ENCODE data around the gene GRIK3. TPM values are rescaled to one million over a fixed set of nuclear protein-coding genes. Genes with fewer than 3 reads are reported as not detected.

The GRIK3 gene
- polyA plus RNA-seq, 2 of the 4 experiments (the other 2 are of a cell fraction), result not detected

DNA sequence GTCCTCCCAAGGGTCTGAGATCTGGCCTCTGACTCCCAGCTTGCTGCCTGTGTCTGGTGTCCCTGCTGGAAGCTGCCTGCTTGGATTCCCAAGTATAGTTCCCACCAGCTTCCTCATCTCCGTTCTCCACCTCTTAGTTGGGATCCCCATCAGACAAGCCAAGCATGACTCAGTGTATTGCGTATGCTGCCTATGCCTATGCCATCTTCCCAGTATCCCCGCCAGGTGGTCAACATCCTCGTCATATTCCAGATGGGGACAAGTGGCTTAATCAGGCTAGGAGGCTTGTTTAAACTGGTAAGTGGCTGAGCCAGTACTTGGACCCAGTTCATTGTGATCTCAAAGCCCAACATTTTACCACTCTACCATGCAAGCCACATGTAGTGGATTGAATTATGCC is 204.4 kb downstream of the GRIK3 start:
- no peak overlapping the region for H3K4me2 ChIP-seq
- ATAC-seq, result no peak
- no peaks in the 10 kb centered on the region for H3K9me3 ChIP-seq
- CTCF ChIA-PET, result no interaction called here
- H3K27ac ChIP-seq, result no peak overlapping the region
- DNase-seq (ENCODE audit: low read depth in 1 of 2, low spot score in 1 of 2), result no peak
- 10% methylated on average over 4 of the region's 4 CpGs for WGBS (ENCODE audit: missing lambda C conversion rate)
- POLR2A ChIA-PET, result no interaction called here
- H3K4me3 ChIP-seq, result no peak overlapping the region
- no peak for FAIRE-seq
- no peaks in the 10 kb centered on the region for H3K4me1 ChIP-seq
- TF ChIP-seq ZSCAN20 (CRISPR knock-in tag; IDR thresholded peaks at IDR 0.05) (no peak), NFE2L2 (conservative IDR thresholded peaks at IDR 0.05; ENCODE audit: low read length) (no peak), EHMT2 (IDR thresholded peaks at IDR 0.05; ENCODE audit: low read depth) (no peak), KDM5A (IDR thresholded peaks at IDR 0.05) (no peak), POLR2AphosphoS2 (conservative IDR thresholded peaks at IDR 0.05; ENCODE audit: low read length) (no peak), JUN (IDR thresholded peaks at IDR 0.05) (no peak), FOXS1 (CRISPR knock-in tag; IDR thresholded peaks at IDR 0.05) (no peak), RCOR1 (IDR thresholded peaks at IDR 0.05; ENCODE audit: low read depth, low read length) (no peak), EHF (CRISPR knock-in tag; IDR thresholded peaks at IDR 0.05) (no peak), HEYL (CRISPR knock-in tag; IDR thresholded peaks at IDR 0.05) (no peak), MYC (IDR thresholded peaks at IDR 0.05; ENCODE audit: borderline replicate concordance, low read length) (no peak), HOXB5 (CRISPR knock-in tag; IDR thresholded peaks at IDR 0.05) (no peak), MAFK (IDR thresholded peaks at IDR 0.05; ENCODE audit: partially characterized antibody) (no peak)
- TF ChIP-seq, protein P1, sequence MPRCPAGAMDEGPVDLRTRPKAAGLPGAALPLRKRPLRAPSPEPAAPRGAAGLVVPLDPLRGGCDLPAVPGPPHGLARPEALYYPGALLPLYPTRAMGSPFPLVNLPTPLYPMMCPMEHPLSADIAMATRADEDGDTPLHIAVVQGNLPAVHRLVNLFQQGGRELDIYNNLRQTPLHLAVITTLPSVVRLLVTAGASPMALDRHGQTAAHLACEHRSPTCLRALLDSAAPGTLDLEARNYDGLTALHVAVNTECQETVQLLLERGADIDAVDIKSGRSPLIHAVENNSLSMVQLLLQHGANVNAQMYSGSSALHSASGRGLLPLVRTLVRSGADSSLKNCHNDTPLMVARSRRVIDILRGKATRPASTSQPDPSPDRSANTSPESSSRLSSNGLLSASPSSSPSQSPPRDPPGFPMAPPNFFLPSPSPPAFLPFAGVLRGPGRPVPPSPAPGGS (IDR thresholded peaks at IDR 0.05), result no peak
- TF ChIP-seq, protein P2, sequence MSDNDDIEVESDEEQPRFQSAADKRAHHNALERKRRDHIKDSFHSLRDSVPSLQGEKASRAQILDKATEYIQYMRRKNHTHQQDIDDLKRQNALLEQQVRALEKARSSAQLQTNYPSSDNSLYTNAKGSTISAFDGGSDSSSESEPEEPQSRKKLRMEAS (IDR thresholded peaks at IDR 0.05), result no peak
- TF ChIP-seq, protein P3, sequence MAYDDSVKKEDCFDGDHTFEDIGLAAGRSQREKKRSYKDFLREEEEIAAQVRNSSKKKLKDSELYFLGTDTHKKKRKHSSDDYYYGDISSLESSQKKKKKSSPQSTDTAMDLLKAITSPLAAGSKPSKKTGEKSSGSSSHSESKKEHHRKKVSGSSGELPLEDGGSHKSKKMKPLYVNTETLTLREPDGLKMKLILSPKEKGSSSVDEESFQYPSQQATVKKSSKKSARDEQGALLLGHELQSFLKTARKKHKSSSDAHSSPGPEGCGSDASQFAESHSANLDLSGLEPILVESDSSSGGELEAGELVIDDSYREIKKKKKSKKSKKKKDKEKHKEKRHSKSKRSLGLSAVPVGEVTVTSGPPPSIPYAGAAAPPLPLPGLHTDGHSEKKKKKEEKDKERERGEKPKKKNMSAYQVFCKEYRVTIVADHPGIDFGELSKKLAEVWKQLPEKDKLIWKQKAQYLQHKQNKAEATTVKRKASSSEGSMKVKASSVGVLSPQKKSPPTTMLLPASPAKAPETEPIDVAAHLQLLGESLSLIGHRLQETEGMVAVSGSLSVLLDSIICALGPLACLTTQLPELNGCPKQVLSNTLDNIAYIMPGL (CRISPR knock-in tag; IDR thresholded peaks at IDR 0.05; ENCODE audit: borderline replicate concordance), result no peak
- TF ChIP-seq, protein P4, sequence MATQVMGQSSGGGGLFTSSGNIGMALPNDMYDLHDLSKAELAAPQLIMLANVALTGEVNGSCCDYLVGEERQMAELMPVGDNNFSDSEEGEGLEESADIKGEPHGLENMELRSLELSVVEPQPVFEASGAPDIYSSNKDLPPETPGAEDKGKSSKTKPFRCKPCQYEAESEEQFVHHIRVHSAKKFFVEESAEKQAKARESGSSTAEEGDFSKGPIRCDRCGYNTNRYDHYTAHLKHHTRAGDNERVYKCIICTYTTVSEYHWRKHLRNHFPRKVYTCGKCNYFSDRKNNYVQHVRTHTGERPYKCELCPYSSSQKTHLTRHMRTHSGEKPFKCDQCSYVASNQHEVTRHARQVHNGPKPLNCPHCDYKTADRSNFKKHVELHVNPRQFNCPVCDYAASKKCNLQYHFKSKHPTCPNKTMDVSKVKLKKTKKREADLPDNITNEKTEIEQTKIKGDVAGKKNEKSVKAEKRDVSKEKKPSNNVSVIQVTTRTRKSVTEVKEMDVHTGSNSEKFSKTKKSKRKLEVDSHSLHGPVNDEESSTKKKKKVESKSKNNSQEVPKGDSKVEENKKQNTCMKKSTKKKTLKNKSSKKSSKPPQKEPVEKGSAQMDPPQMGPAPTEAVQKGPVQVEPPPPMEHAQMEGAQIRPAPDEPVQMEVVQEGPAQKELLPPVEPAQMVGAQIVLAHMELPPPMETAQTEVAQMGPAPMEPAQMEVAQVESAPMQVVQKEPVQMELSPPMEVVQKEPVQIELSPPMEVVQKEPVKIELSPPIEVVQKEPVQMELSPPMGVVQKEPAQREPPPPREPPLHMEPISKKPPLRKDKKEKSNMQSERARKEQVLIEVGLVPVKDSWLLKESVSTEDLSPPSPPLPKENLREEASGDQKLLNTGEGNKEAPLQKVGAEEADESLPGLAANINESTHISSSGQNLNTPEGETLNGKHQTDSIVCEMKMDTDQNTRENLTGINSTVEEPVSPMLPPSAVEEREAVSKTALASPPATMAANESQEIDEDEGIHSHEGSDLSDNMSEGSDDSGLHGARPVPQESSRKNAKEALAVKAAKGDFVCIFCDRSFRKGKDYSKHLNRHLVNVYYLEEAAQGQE (IDR thresholded peaks at IDR 0.05), result no peak

DNA sequence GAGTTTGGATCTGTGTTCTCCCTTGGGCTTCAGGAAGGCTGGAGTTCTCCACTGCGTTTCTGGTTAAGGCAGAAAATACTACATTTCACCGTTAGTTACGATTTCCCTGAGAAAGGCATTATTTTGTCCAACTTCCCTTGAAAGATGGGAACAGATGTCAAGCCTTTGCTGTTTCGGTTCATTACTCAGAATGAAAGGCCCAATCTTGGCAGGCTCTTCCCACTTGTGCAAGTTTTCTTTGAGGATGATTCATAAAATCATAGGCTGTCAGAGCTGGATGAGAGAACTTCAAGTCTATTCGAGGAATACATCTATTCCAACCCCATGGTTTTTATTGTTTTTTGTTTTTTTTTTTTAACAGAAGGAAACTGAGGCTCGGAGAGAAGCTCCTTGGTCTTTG is 205.2 kb downstream of the GRIK3 start:
- TF ChIP-seq RNF2 (IDR thresholded peaks at IDR 0.05; ENCODE audit: borderline replicate concordance, low read depth) (no peak), FOSL2 (IDR thresholded peaks at IDR 0.05) (no peak), FOSL2 (CRISPR knock-in tag; IDR thresholded peaks at IDR 0.05) (no peak), HDAC2 (IDR thresholded peaks at IDR 0.05) (no peak), POLR2AphosphoS2 (conservative IDR thresholded peaks at IDR 0.05; ENCODE audit: low read length) (no peak), NFE2L2 (conservative IDR thresholded peaks at IDR 0.05; ENCODE audit: low read length) (no peak), ZSCAN20 (CRISPR knock-in tag; IDR thresholded peaks at IDR 0.05) (no peak), GATA3 (IDR thresholded peaks at IDR 0.05; ENCODE audit: borderline replicate concordance) (no peak), CHD4 (IDR thresholded peaks at IDR 0.05; ENCODE audit: borderline replicate concordance) (no peak), ZFP36 (IDR thresholded peaks at IDR 0.05; ENCODE audit: borderline replicate concordance, partially characterized antibody) (no peak)
- TF ChIP-seq, protein P4 (IDR thresholded peaks at IDR 0.05), result no peak
- TF ChIP-seq, protein P2 (IDR thresholded peaks at IDR 0.05), result no peak
- TF ChIP-seq, protein P5, sequence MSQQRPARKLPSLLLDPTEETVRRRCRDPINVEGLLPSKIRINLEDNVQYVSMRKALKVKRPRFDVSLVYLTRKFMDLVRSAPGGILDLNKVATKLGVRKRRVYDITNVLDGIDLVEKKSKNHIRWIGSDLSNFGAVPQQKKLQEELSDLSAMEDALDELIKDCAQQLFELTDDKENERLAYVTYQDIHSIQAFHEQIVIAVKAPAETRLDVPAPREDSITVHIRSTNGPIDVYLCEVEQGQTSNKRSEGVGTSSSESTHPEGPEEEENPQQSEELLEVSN (IDR thresholded peaks at IDR 0.05; ENCODE audit: borderline replicate concordance, low read depth), result no peak
- Histone ChIP-seq H3K27ac (no peak overlapping the region), H3K9me3 (no peaks in the 10 kb centered on the region), H3K4me2 (no peak overlapping the region), H3K4me1 (no peaks in the 10 kb centered on the region), H3K4me3 (no peak overlapping the region)
- whole genome bisulfite sequencing (ENCODE audit: missing lambda C conversion rate), result 4% methylated on average over 6 of the region's 6 CpGs
- POLR2A ChIA-PET, result no interaction called here
- CTCF ChIA-PET, result no interaction called here
- FAIRE-seq, result no peak
- ATAC-seq, result no peak
- no peak for DNase-seq (ENCODE audit: low read depth in 1 of 2, low spot score in 1 of 2)
